GM23338 (cell line): ENCODE data around the gene RNF13.

Experiments
- CREB1 ChIP-seq: fragments of 250-450 bp; sonication (Bioruptor Pico); IDR thresholded peaks from 2 replicates; pipeline ENCODE4 v1.5.0; 2020; ENCODE audit warnings: low read depth, mild to moderate bottlenecking, moderate library complexity
- CTCF ChIP-seq, 2 experiments: fragments of 200-600 bp in 1 of 2; sonication (generic) in 1 of 2; conservative IDR thresholded peaks; 2 replicates each; pipeline versions ENCODE4 v1.5.1 to v1.6.1; 2016 to 2017; ENCODE audit warnings: antibody characterized with exemption in 2 of 2, low read depth in 2 of 2, mild to moderate bottlenecking in 2 of 2, moderate library complexity in 1 of 2
- ETS1 ChIP-seq: IDR thresholded peaks from 2 replicates; pipeline ENCODE4 v1.6.1; 2016; ENCODE audit warnings: antibody characterized with exemption
- EZH2 ChIP-seq: fragments of 200-600 bp; sonication (generic); IDR thresholded peaks from one replicate; pipeline ENCODE4 v1.8.0; 2017; ENCODE audit warnings: antibody characterized with exemption, mild to moderate bottlenecking, low read depth; ENCODE audit not compliant: unreplicated experiment
- EZH2phosphoT487 ChIP-seq: fragments of 200-600 bp; sonication (generic); IDR thresholded peaks from one replicate; pipeline ENCODE4 v1.8.1; 2018; ENCODE audit warnings: antibody characterized with exemption; ENCODE audit not compliant: unreplicated experiment
- POLR2AphosphoS5 ChIP-seq: IDR thresholded peaks from 2 replicates; pipeline ENCODE4 v1.6.1; 2016; ENCODE audit warnings: antibody characterized with exemption, low read depth
- ZNF114 ChIP-seq: fragments of 250-450 bp; sonication (Bioruptor Pico); IDR thresholded peaks from 2 replicates; pipeline ENCODE4 v1.5.0; 2020; ENCODE audit warnings: mild to moderate bottlenecking, moderate library complexity
- TF ChIP-seq, protein P1 (sequence below): fragments of 250-450 bp; sonication (Bioruptor Pico); IDR thresholded peaks from 2 replicates; pipeline ENCODE4 v1.5.0; 2020; ENCODE audit warnings: mild to moderate bottlenecking, moderate library complexity
- TF ChIP-seq, protein P2 (sequence below): IDR thresholded peaks from one replicate; pipeline ENCODE4 v1.6.1; 2018; ENCODE audit warnings: antibody characterized with exemption; ENCODE audit not compliant: unreplicated experiment

GRCh38 chr3:149850787-149851584, 38.0 kb downstream of the RNF13 start:
- TF ChIP-seq EZH2phosphoT487, result no peak
- TF ChIP-seq, protein P1, sequence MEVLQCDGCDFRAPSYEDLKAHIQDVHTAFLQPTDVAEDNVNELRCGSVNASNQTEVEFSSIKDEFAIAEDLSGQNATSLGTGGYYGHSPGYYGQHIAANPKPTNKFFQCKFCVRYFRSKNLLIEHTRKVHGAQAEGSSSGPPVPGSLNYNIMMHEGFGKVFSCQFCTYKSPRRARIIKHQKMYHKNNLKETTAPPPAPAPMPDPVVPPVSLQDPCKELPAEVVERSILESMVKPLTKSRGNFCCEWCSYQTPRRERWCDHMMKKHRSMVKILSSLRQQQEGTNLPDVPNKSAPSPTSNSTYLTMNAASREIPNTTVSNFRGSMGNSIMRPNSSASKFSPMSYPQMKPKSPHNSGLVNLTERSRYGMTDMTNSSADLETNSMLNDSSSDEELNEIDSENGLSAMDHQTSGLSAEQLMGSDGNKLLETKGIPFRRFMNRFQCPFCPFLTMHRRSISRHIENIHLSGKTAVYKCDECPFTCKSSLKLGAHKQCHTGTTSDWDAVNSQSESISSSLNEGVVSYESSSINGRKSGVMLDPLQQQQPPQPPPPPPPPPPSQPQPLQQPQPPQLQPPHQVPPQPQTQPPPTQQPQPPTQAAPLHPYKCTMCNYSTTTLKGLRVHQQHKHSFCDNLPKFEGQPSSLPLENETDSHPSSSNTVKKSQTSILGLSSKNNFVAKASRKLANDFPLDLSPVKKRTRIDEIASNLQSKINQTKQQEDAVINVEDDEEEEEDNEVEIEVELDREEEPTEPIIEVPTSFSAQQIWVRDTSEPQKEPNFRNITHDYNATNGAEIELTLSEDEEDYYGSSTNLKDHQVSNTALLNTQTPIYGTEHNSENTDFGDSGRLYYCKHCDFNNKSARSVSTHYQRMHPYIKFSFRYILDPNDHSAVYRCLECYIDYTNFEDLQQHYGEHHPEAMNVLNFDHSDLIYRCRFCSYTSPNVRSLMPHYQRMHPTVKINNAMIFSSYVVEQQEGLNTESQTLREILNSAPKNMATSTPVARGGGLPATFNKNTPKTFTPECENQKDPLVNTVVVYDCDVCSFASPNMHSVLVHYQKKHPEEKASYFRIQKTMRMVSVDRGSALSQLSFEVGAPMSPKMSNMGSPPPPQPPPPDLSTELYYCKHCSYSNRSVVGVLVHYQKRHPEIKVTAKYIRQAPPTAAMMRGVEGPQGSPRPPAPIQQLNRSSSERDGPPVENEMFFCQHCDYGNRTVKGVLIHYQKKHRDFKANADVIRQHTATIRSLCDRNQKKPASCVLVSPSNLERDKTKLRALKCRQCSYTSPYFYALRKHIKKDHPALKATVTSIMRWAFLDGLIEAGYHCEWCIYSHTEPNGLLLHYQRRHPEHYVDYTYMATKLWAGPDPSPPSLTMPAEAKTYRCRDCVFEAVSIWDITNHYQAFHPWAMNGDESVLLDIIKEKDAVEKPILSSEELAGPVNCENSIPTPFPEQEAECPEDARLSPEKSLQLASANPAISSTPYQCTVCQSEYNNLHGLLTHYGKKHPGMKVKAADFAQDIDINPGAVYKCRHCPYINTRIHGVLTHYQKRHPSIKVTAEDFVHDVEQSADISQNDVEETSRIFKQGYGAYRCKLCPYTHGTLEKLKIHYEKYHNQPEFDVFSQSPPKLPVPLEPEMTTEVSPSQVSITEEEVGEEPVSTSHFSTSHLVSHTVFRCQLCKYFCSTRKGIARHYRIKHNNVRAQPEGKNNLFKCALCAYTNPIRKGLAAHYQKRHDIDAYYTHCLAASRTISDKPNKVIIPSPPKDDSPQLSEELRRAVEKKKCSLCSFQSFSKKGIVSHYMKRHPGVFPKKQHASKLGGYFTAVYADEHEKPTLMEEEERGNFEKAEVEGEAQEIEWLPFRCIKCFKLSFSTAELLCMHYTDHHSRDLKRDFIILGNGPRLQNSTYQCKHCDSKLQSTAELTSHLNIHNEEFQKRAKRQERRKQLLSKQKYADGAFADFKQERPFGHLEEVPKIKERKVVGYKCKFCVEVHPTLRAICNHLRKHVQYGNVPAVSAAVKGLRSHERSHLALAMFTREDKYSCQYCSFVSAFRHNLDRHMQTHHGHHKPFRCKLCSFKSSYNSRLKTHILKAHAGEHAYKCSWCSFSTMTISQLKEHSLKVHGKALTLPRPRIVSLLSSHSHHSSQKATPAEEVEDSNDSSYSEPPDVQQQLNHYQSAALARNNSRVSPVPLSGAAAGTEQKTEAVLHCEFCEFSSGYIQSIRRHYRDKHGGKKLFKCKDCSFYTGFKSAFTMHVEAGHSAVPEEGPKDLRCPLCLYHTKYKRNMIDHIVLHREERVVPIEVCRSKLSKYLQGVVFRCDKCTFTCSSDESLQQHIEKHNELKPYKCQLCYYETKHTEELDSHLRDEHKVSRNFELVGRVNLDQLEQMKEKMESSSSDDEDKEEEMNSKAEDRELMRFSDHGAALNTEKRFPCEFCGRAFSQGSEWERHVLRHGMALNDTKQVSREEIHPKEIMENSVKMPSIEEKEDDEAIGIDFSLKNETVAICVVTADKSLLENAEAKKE, result no peak
- no peak for TF ChIP-seq CTCF (conservative IDR thresholded peaks at IDR 0.05; ENCODE audit: low read depth in 2 of 2)
- TF ChIP-seq EZH2, result no peak
- no peak for TF ChIP-seq ZNF114
- TF ChIP-seq, protein P2, sequence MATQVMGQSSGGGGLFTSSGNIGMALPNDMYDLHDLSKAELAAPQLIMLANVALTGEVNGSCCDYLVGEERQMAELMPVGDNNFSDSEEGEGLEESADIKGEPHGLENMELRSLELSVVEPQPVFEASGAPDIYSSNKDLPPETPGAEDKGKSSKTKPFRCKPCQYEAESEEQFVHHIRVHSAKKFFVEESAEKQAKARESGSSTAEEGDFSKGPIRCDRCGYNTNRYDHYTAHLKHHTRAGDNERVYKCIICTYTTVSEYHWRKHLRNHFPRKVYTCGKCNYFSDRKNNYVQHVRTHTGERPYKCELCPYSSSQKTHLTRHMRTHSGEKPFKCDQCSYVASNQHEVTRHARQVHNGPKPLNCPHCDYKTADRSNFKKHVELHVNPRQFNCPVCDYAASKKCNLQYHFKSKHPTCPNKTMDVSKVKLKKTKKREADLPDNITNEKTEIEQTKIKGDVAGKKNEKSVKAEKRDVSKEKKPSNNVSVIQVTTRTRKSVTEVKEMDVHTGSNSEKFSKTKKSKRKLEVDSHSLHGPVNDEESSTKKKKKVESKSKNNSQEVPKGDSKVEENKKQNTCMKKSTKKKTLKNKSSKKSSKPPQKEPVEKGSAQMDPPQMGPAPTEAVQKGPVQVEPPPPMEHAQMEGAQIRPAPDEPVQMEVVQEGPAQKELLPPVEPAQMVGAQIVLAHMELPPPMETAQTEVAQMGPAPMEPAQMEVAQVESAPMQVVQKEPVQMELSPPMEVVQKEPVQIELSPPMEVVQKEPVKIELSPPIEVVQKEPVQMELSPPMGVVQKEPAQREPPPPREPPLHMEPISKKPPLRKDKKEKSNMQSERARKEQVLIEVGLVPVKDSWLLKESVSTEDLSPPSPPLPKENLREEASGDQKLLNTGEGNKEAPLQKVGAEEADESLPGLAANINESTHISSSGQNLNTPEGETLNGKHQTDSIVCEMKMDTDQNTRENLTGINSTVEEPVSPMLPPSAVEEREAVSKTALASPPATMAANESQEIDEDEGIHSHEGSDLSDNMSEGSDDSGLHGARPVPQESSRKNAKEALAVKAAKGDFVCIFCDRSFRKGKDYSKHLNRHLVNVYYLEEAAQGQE, result no peak
- no peak for TF ChIP-seq POLR2AphosphoS5
- TF ChIP-seq ETS1, result no peak
- no peak for TF ChIP-seq CREB1 (CRISPR knock-in tag)
